Stimulated activated CD4-positive, alpha-beta T cell treated with anti-CD3 and anti-CD28 coated beads, TNF-alpha, amount 100 ng/mL, for 24 hours (primary cell): ENCODE data around the gene NRTN.
"Not testable (repeated sequence)": the region's sequence is repeated elsewhere in the genome, so short reads cannot be mapped to it uniquely, and the experiment has no call there.

Experiments
- DNase-seq, 3 experiments: peaks; one replicate each; pipeline ENCODE4 v3.0.0-alpha.2; 2020; ENCODE audit warnings: low read depth in 3 of 3

NRTN gene

GRCh38 chr19:5867201-5868136, 62.6 kb downstream of the NRTN start:
- no peak for DNase-seq

DNA sequence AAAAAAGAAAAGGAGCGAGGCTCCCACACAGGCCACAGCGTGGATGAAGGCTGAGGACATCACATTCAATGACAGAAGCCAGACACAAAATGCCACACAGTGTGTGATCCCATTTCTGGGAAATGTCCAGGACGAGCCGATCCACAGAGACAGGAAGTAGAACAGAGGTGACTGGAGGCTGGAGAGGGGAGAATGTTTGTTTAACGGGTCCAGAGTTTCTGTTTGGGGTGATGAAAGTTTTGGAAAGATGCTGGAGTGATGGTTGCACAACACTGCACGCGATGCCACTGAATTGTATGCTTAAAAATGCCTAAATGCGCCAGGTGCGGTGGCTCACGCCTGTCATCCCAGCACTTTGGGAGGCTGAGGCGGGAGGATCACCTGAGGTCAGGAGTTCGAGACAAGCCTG, 66.1 kb downstream of the NRTN start:
- DNase-seq = no peak

GRCh38 chr19:5873617-5874199, 68.8 kb downstream of the NRTN start:
- no peak for DNase-seq

GRCh38 chr19:5874496-5874895, 69.6 kb downstream of the NRTN start:
- not testable (repeated sequence) for DNase-seq

- DNase-seq = no peak
Measured at GRCh38 chr19:5877427-5877826, 72.6 kb downstream of the NRTN start.

DNA sequence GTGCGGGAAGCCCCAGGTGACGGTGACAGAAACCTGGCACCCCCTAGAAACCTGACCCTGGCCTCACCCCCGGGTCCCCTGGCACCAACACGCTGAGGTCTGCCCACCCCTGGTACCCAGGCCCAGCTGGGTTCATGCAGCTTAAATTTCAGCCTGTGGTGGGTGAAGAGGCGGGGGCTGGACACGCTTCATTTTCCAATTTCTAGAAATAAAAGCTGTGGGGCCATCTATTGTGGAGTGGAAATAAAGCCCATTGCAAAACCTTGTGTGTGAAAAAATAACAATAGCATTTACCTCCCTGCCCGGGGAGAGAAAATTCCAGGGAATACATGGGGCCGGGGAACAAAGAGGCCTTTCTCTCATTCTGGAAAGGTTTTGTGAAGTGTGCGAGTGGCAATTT, 73.0 kb downstream of the NRTN start:
- no peak for DNase-seq
